22Rv1 (cell line): ENCODE results near the gene BBX.

ENCODE experiments used
- CTCF ChIP-seq: fragments of 450-650 bp; IDR thresholded peaks from 2 replicates; pipeline ENCODE4 v1.5.1; 2017; ENCODE audit warnings: mild to moderate bottlenecking
- ZFX ChIP-seq: fragments of 450-650 bp; IDR thresholded peaks from 2 replicates; pipeline ENCODE4 v1.6.1; 2017; ENCODE audit warnings: antibody characterized with exemption, borderline replicate concordance

DNA sequence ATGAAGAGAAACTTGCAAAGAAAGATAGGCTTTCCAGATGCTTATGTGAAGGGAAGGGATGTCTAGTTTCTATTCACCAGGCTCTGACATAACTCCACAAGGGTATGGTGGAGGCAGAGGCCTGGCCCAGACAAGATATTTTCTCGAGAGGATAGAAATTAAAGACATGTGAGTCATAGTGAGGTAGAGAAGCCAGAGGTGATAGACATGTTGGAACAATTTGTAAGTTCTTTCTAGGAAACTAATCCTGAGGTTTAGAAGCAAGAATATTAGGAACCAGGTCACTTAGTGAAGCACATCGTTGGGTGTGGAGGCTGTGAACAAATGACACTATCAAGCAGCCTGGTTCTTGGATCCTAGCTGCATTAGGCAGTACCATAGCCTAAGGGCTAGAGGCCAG lies 176.9 kb downstream of the BBX start:
- TF ChIP-seq CTCF (no peak), ZFX (no peak)
